ENCODE measurements around the gene SLC4A1.

Gene SLC4A1

GRCh38 chr17:44283344-44284023, 15.5 kb upstream of the SLC4A1 start:
- no peaks in the 10 kb centered on the region for H3K9me3 ChIP-seq (ENCODE audit: control insufficient read depth in 2 of 2, low read length in 2 of 2)
- no peak overlapping the region for H3K9ac ChIP-seq (ENCODE audit: low read length in 2 of 2)
- H3K36me3 ChIP-seq (ENCODE audit: control insufficient read depth in 2 of 2, insufficient read depth in 2 of 2, low read length in 2 of 2) = no peaks in the 10 kb centered on the region
- H3K27me3 ChIP-seq (ENCODE audit: control insufficient read depth in 1 of 2, insufficient read depth in 2 of 2, low read length in 2 of 2) = no peaks in the 10 kb centered on the region
- H3K27ac ChIP-seq (ENCODE audit: low read length) = no peak overlapping the region
- H3K4me1 ChIP-seq (ENCODE audit: control insufficient read depth, insufficient read depth, low read length) = peaks cover 8% of the 10 kb centered on the region
- H3K4me3 ChIP-seq (ENCODE audit: low read length in 2 of 2) = no peak overlapping the region

GRCh38 chr17:44282264-44282663, 14.3 kb upstream of the SLC4A1 start:
- peaks cover 8% of the 10 kb centered on the region for H3K4me1 ChIP-seq (ENCODE audit: control insufficient read depth, insufficient read depth, low read length)
- H3K36me3 ChIP-seq (ENCODE audit: control insufficient read depth in 2 of 2, insufficient read depth in 2 of 2, low read length in 2 of 2) = no peaks in the 10 kb centered on the region
- H3K9me3 ChIP-seq (ENCODE audit: control insufficient read depth in 2 of 2, low read length in 2 of 2) = no peaks in the 10 kb centered on the region
- H3K27ac ChIP-seq (ENCODE audit: low read length) = no peak overlapping the region
- no peak overlapping the region for H3K4me3 ChIP-seq (ENCODE audit: low read length in 2 of 2)
- no peak overlapping the region for H3K9ac ChIP-seq (ENCODE audit: low read length in 2 of 2)
- no peaks in the 10 kb centered on the region for H3K27me3 ChIP-seq (ENCODE audit: control insufficient read depth in 1 of 2, insufficient read depth in 2 of 2, low read length in 2 of 2)

GRCh38 chr17:44281570-44281969, 13.6 kb upstream of the SLC4A1 start:
- H3K36me3 ChIP-seq (ENCODE audit: control insufficient read depth in 2 of 2, insufficient read depth in 2 of 2, low read length in 2 of 2) = no peaks in the 10 kb centered on the region
- H3K9me3 ChIP-seq (ENCODE audit: control insufficient read depth in 2 of 2, low read length in 2 of 2) = no peaks in the 10 kb centered on the region
- H3K27me3 ChIP-seq (ENCODE audit: control insufficient read depth in 1 of 2, insufficient read depth in 2 of 2, low read length in 2 of 2) = no peaks in the 10 kb centered on the region
- no peak overlapping the region for H3K4me3 ChIP-seq (ENCODE audit: low read length in 2 of 2)
- no peak overlapping the region for H3K27ac ChIP-seq (ENCODE audit: low read length)
- no peak overlapping the region for H3K9ac ChIP-seq (ENCODE audit: low read length in 2 of 2)
- peaks cover 8% of the 10 kb centered on the region for H3K4me1 ChIP-seq (ENCODE audit: control insufficient read depth, insufficient read depth, low read length)

GRCh38 chr17:44280392-44280937, 12.5 kb upstream of the SLC4A1 start:
- H3K9ac ChIP-seq (ENCODE audit: low read length in 2 of 2) = no peak overlapping the region

GRCh38 chr17:44279666-44280391, 11.9 kb upstream of the SLC4A1 start:
- Histone ChIP-seq H3K27ac (ENCODE audit: low read length) (no peak overlapping the region), H3K9me3 (ENCODE audit: control insufficient read depth in 2 of 2, low read length in 2 of 2) (no peaks in the 10 kb centered on the region)

More at GRCh38 chr17:44280392-44280937, 12.5 kb upstream of the SLC4A1 start:
- Histone ChIP-seq H3K9me3 (ENCODE audit: control insufficient read depth in 2 of 2, low read length in 2 of 2) (no peaks in the 10 kb centered on the region), H3K27me3 (ENCODE audit: control insufficient read depth in 1 of 2, insufficient read depth in 2 of 2, low read length in 2 of 2) (no peaks in the 10 kb centered on the region), H3K36me3 (ENCODE audit: control insufficient read depth in 2 of 2, insufficient read depth in 2 of 2, low read length in 2 of 2) (no peaks in the 10 kb centered on the region), H3K27ac (ENCODE audit: low read length) (no peak overlapping the region), H3K4me1 (ENCODE audit: control insufficient read depth, insufficient read depth, low read length) (peaks cover 8% of the 10 kb centered on the region), H3K4me3 (ENCODE audit: low read length in 2 of 2) (no peak overlapping the region)

GRCh38 chr17:44279346-44279665, 11.4 kb upstream of the SLC4A1 start:
- Histone ChIP-seq H3K36me3 (ENCODE audit: control insufficient read depth in 2 of 2, insufficient read depth in 2 of 2, low read length in 2 of 2) (no peaks in the 10 kb centered on the region), H3K9me3 (ENCODE audit: control insufficient read depth in 2 of 2, low read length in 2 of 2) (no peaks in the 10 kb centered on the region), H3K4me1 (ENCODE audit: control insufficient read depth, insufficient read depth, low read length) (peaks cover 8% of the 10 kb centered on the region), H3K4me3 (ENCODE audit: low read length in 2 of 2) (no peak overlapping the region), H3K27me3 (ENCODE audit: control insufficient read depth in 1 of 2, insufficient read depth in 2 of 2, low read length in 2 of 2) (no peaks in the 10 kb centered on the region), H3K9ac (ENCODE audit: low read length in 2 of 2) (no peak overlapping the region), H3K27ac (ENCODE audit: low read length) (no peak overlapping the region)

More at GRCh38 chr17:44279666-44280391, 11.9 kb upstream of the SLC4A1 start:
- Histone ChIP-seq H3K9ac (ENCODE audit: low read length in 2 of 2) (no peak overlapping the region), H3K27me3 (ENCODE audit: control insufficient read depth in 1 of 2, insufficient read depth in 2 of 2, low read length in 2 of 2) (no peaks in the 10 kb centered on the region), H3K4me1 (ENCODE audit: control insufficient read depth, insufficient read depth, low read length) (peaks cover 8% of the 10 kb centered on the region), H3K4me3 (ENCODE audit: low read length in 2 of 2) (no peak overlapping the region), H3K36me3 (ENCODE audit: control insufficient read depth in 2 of 2, insufficient read depth in 2 of 2, low read length in 2 of 2) (no peaks in the 10 kb centered on the region)

- Histone ChIP-seq H3K27ac (ENCODE audit: low read length) (no peak overlapping the region), H3K27me3 (ENCODE audit: control insufficient read depth in 1 of 2, insufficient read depth in 2 of 2, low read length in 2 of 2) (peaks cover 0 to 4% of the 10 kb centered on the region in 2 donors), H3K9me3 (ENCODE audit: control insufficient read depth in 2 of 2, low read length in 2 of 2) (no peaks in the 10 kb centered on the region), H3K36me3 (ENCODE audit: control insufficient read depth in 2 of 2, insufficient read depth in 2 of 2, low read length in 2 of 2) (no peaks in the 10 kb centered on the region), H3K4me1 (ENCODE audit: control insufficient read depth, insufficient read depth, low read length) (peaks cover 8% of the 10 kb centered on the region), H3K4me3 (ENCODE audit: low read length in 2 of 2) (no peak overlapping the region), H3K9ac (ENCODE audit: low read length in 2 of 2) (no peak overlapping the region)
Observed at GRCh38 chr17:44277976-44278375, 10.0 kb upstream of the SLC4A1 start.

GRCh38 chr17:44273607-44274006, 5.7 kb upstream of the SLC4A1 start:
- Histone ChIP-seq H3K9ac (ENCODE audit: low read length in 2 of 2) (no peak overlapping the region), H3K9me3 (ENCODE audit: control insufficient read depth in 2 of 2, low read length in 2 of 2) (no peaks in the 10 kb centered on the region), H3K4me1 (ENCODE audit: control insufficient read depth, insufficient read depth, low read length) (no peaks in the 10 kb centered on the region), H3K27me3 (ENCODE audit: control insufficient read depth in 1 of 2, insufficient read depth in 2 of 2, low read length in 2 of 2) (peaks cover 9% of the 10 kb centered on the region in 2 donors), H3K4me3 (ENCODE audit: low read length in 2 of 2) (no peak overlapping the region), H3K27ac (ENCODE audit: low read length) (no peak overlapping the region), H3K36me3 (ENCODE audit: control insufficient read depth in 2 of 2, insufficient read depth in 2 of 2, low read length in 2 of 2) (no peaks in the 10 kb centered on the region)

- Histone ChIP-seq H3K36me3 (ENCODE audit: control insufficient read depth in 2 of 2, insufficient read depth in 2 of 2, low read length in 2 of 2) (no peaks in the 10 kb centered on the region), H3K27me3 (ENCODE audit: control insufficient read depth in 1 of 2, insufficient read depth in 2 of 2, low read length in 2 of 2) (peaks cover 9 to 12% of the 10 kb centered on the region in 2 donors), H3K9me3 (ENCODE audit: control insufficient read depth in 2 of 2, low read length in 2 of 2) (no peaks in the 10 kb centered on the region), H3K27ac (ENCODE audit: low read length) (no peak overlapping the region), H3K4me1 (ENCODE audit: control insufficient read depth, insufficient read depth, low read length) (no peaks in the 10 kb centered on the region), H3K9ac (ENCODE audit: low read length in 2 of 2) (no peak overlapping the region), H3K4me3 (ENCODE audit: low read length in 2 of 2) (no peak overlapping the region)
Observed at GRCh38 chr17:44272954-44273353, 5.0 kb upstream of the SLC4A1 start.

GRCh38 chr17:44272321-44272951, 4.5 kb upstream of the SLC4A1 start:
- H3K36me3 ChIP-seq (ENCODE audit: control insufficient read depth in 2 of 2, insufficient read depth in 2 of 2, low read length in 2 of 2) = no peaks in the 10 kb centered on the region
- no peak overlapping the region for H3K9ac ChIP-seq (ENCODE audit: low read length in 2 of 2)
- no peaks in the 10 kb centered on the region for H3K9me3 ChIP-seq (ENCODE audit: control insufficient read depth in 2 of 2, low read length in 2 of 2)
- no peak overlapping the region for H3K4me3 ChIP-seq (ENCODE audit: low read length in 2 of 2)
- H3K4me1 ChIP-seq (ENCODE audit: control insufficient read depth, insufficient read depth, low read length) = no peaks in the 10 kb centered on the region
- H3K27me3 ChIP-seq (ENCODE audit: control insufficient read depth in 1 of 2, insufficient read depth in 2 of 2, low read length in 2 of 2) = peaks cover 9 to 12% of the 10 kb centered on the region in 2 donors
- no peak overlapping the region for H3K27ac ChIP-seq (ENCODE audit: low read length)
